Thyroid gland (tissue), 4 donors: Measurements from ENCODE around the gene UBE2D2.

Experiments
- CTCF ChIP-seq, 6 experiments: fragments of 200-600 bp in 3 of 6; fragments of 450-650 bp in 3 of 6; sonication (generic) in 3 of 6; IDR thresholded peaks; one replicate each; pipeline ENCODE4 v1.5.1; 2016 to 2019; ENCODE audit warnings: antibody characterized with exemption in 6 of 6, mild to moderate bottlenecking in 2 of 6, inconsistent platforms in 1 of 6, moderate library complexity in 1 of 6
- POLR2A ChIP-seq, 2 donors: fragments of 450-650 bp; IDR thresholded peaks; one replicate each; pipeline ENCODE4 v1.6.1; 2017; ENCODE audit warnings: antibody characterized with exemption in 2 of 2, mild to moderate bottlenecking in 2 of 2, moderate library complexity in 1 of 2

- no peak for TF ChIP-seq CTCF (IDR thresholded peaks at IDR 0.05)
- no peak for TF ChIP-seq POLR2A (IDR thresholded peaks at IDR 0.05)
Measured at GRCh38 chr5:139631520-139632165, 70.5 kb downstream of the UBE2D2 start.
